Hepatocyte (in vitro differentiated cells): ENCODE measurements around the gene KRTAP10-1.

Experiments used
- CTCF ChIP-seq: fragments of 200-600 bp; sonication (generic); IDR thresholded peaks from 2 replicates; pipeline ENCODE4 v1.5.1; 2016; ENCODE audit warnings: antibody characterized with exemption, mild to moderate bottlenecking; ENCODE audit not compliant: poor library complexity
- EZH2 ChIP-seq: fragments of 200-600 bp; sonication (generic); IDR thresholded peaks from 2 replicates; pipeline ENCODE4 v1.6.1; 2016; ENCODE audit warnings: antibody characterized with exemption, mild to moderate bottlenecking, borderline replicate concordance
- EZH2phosphoT487 ChIP-seq: fragments of 200-600 bp; sonication (generic); IDR thresholded peaks from one replicate; pipeline ENCODE4 v1.6.1; 2018; ENCODE audit warnings: antibody characterized with exemption, mild to moderate bottlenecking, low read depth, moderate library complexity; ENCODE audit not compliant: unreplicated experiment, severe bottlenecking

DNA sequence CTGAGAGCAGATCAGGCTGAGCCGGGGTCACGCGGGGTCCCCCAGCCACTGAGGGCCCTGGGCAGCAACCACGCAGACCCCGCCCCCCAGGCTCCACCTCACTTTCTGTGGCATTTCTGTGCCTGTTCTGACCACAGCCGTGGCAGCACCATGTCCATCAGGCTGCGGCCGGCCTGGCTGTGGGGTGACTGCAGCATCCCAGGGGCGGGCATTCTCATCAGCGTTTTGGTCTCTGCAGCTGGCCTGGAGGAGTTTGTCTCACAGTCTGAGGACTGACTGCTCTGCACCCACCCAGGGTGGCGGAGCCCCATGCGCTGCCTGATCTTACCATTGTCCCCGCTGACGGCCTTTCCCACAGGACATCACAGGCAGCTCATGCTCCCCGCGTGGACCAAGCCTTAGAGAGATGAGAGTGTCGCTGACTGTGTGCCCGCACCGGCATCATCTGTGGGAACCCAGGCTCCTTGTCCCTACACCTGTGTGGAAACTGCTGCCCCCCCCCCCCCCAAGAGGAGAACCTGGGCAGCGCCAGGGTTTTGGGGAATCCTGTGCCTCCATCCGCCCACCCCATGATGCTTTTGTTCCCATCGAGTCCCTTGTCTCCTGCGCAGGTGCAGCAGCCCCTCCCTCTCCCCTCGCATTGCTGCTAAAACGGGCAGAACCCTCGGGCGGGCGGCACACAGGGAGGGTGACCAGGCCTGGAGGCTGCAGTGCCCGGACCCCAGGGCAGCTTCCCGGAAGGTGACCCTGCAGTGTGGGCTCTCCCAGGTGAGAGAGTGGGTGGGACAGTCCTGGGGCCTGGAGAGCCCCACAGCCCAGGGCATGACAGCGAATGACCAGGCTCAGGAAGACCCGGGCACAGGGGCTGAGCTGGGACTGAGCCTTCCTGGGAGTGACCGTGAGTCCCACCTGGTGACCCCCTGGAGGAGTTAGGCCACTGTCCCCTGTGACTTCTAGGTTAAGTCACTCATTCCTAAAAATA, 1.8 kb downstream of the KRTAP10-1 start:
- no peak for TF ChIP-seq CTCF
- TF ChIP-seq EZH2phosphoT487: no peak
- no peak for TF ChIP-seq EZH2
